Stimulated activated CD4-positive, alpha-beta T cell treated with anti-CD3 and anti-CD28 coated beads, TNF-alpha, amount 100 ng/mL, for 48 hours (primary cell): ENCODE data around the gene PRICKLE3.
"Not testable (repeated sequence)": the region's sequence is repeated elsewhere in the genome, so short reads cannot be mapped to it uniquely, and the experiment has no call there.

Source experiments
- DNase-seq, 3 donors: peaks; one replicate each; pipeline ENCODE4 v3.0.0-alpha.2; 2020; ENCODE audit warnings: low read depth in 3 of 3

Gene PRICKLE3

GRCh38 chrX:49183701-49184281, 2.4 kb downstream of the PRICKLE3 start:
- no peak for DNase-seq

- no peak for DNase-seq
These were observed 6.8 kb downstream of the PRICKLE3 start for GRCh38 chrX:49179358-49179757.

DNA sequence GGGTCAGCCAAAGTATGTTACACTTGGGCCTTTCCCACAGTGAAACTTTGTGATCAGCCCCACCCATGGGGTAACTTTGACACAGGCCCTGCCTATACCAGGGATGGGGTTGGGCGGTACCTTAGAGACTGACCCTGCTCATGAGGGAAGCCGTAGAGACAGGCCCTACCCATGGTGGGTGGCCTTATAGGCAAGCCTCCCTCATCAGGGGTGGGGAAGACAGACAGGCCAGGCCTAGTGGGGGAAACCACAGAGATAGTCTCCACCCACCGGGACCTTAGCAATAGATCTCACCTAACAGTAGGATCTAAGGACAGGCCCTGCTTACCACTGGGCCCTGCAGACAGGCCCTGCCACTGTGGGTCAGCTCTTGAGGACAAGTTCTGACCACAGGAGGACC, 7.6 kb downstream of the PRICKLE3 start:
- no peak for DNase-seq

DNA sequence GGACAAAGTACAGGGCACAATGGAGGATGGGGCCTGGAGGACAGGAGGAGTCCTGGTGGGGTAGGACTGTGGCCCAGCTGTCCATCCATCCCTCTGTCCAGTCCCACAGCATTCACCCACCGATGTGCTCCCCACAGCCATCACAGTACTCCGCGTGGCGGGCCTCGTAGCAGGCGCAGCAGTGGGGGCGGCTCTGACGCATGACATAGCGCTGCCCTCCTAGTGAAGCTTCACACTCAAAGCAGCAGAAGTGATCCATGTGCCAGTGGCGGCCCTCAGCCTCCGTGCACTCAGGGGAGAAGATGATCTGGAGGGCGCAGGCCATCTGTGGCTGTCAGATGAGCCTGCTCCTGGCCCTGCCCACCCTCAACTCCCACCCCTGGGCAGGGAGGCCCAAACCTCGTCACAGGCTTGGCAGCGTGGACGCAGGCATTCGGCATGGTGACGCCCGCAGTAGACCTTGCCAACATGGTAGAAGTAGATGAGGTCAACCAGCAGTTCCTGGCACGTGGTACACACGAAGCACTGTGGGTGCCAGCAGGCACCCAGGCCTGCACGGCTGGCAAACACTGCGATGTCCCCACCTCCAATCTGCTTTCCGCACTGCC, 8.2 kb downstream of the PRICKLE3 start:
- no peak for DNase-seq

DNA sequence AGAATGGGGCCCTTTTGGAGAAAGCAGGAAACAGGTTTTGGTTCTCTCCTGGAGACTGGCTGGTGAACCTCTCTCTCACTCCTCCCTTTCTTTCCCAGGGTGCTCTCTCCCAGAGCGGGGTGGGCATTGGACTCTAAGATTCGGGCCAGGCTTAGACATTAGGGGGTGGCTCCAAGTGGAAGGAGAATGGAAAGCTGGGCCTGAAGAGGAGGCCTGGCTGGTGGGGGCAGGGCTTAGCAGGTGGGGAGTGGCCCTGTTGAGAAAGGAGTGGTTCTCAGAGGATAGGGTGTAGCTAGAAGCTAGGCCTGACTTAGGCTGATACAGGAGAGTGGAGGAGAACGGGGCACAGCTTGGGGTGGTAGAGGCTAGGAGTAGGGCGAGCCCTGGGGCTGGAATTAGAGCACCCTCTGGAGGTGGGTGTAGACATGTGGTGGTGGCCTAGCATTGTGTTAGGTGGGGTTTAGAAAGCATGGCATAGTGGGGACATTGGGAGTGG, 8.8 kb downstream of the PRICKLE3 start:
- no peak for DNase-seq

DNA sequence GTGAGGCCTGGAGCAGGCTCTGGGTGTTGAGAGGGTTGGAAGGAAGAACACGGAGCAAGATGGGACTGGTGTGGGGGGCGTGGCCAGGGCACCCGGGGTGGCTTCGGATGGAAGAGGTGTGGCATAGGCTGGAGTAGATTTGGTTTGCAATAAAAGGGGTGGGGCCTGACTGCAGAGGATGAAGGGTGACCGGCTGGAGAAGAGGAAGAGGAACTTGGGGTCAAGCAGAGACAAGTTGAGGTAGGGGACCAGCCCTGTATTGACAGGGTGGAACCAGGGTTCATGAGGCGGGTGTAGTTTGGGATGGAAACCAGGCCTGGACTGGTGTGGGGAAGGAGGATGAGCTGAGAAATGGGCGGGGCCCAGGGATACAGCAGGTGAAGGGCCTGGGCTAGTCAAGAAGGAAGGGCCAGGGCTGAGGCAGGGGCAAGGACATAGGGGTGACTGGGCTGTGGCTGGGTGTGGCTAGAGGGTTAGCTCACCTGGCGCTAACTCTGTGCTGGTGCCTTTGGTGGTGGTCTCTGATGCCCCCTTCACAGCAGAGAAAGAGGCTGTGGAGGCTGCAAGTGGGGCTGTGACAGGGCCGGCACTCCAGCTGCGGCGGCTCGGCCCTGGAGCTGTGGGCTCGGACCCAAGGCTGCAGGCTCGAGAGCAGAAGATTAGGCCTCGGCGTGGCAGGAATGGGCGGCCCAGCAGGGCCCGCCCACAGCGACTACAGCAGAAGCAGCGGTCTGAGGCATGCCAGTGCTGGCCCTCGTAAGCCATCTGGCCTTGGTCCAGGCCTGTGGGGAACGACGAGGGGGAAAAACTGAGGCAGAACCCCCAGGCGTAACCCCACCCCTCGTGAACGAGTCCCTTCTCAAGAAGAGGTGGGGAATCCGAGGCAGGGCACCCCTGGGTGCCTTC, 9.5 kb downstream of the PRICKLE3 start:
- no peak for DNase-seq

- DNase-seq: no peak
These were observed 10.5 kb downstream of the PRICKLE3 start for GRCh38 chrX:49175435-49176274.

DNA sequence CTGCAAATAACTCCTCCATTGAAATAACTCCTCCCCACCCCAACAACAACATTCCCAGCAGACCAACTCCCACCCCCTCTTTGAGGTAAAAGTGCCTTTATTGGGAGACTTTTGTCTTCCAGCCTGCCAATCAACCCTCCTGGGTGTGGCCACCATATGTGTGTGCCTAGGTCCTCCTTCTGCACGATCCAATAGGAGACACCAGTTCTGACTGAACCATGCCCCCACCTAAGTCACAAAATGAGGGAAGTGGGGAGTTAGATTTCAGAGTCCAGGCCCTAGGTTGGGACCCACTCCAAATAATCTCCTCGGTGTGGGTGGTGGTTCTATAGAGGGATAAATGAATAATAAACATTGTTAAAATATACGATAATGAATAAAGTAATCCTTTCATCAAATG, 11.4 kb downstream of the PRICKLE3 start:
- DNase-seq: no peak

GRCh38 chrX:49173544-49173943, 12.6 kb downstream of the PRICKLE3 start:
- not testable (repeated sequence) for DNase-seq

DNA sequence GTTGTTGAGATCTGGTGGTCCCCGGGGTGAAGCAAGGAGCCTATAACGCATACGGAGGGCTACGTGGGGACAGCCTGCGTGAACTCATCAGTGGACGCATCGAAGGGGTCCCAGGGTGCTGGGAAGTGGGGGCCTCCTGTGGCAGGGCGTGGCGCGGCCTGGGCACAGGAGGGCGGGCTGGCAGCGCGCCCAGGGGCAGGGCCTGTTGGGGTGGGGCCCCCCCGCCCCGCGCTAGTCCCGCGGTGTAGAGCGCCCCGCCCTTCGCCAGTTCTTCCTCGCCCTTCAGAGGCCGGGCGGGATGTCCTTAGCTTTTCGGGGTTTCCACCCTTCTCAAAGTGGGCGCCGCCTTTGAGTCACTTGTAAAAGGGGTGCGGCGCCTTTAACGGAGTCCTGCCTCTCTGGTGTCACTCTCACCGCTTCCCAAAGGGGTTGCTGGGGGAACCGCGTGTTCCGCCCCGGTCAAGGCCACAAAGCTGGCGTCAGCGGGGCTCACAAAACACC, 13.8 kb downstream of the PRICKLE3 start:
- DNase-seq: peak in 2 of 3 donors; percentile 55 to 60

DNA sequence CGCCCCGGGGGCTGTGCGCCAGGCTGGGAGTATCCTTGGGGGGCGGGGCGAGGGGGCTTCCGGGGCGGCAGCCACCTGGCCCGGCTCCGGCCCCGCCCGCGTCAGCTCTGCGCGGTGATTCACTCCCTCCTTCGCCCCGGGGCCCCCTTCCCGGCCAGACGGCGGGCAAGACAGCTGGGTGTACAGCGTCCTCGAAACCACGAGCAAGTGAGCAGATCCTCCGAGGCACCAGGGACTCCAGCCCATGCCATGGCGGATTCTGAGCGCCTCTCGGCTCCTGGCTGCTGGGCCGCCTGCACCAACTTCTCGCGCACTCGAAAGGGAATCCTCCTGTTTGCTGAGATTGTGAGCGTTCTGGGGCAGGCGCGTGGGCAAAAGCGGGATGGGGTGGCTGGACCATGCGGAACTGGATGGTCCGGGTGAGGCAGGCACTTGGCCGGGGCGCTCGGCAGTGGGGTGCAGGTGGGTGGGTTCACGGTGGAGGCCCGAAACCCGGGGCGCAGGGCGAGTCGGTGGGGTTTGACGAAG, 14.4 kb downstream of the PRICKLE3 start, which contains the start of gene PLP2:
Gene PLP2, plus strand, starts transcription at position 147 of the 528 bp plus-strand sequence. Its CDS starts 103 bp downstream, at position 250.
- peak in 2 of 3 donors; percentile 65 to 69 for DNase-seq

GRCh38 chrX:49167740-49168108, 18.4 kb downstream of the PRICKLE3 start:
- DNase-seq: no peak

DNA sequence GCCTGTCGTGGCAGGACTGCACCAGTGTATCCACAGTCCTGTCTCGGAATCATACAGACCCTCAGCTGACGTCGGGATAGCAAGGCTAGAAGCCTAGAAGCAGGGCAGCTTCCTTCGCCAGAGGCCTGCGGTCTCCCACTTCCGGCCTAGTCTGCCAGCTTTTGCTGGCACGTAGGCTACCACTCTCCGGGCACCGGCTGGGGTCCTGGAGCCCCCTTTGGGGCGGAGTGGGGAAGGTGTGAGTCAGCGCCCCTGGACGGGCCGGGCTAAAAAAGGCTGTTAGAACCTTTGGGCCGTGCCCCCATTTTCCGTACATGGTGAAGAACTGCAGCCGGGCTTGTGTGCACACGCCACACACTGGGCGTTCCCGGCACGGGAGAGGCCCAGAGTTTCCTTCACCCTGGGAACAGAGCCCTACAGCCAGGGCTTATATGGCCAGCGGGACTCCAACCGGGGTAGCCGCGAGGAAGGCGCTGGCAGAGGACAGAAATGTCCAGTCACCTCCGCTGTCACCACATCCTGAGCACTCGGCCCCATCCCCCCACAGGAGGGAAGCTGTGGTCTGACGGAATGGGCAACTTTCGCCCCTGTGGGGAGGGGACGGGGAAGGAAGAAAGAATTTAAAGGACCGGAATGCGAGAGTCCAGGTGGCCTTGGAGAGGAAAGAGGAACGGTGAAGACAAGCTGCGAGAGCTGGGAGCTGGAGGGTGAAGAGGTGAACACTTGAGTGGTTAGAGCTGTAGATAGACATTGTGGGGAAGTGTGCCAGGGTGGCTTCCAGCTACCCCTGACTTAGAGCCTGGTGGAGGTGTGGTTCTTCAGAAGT, 19.0 kb downstream of the PRICKLE3 start:
- DNase-seq: peak in 1 of 3 donors; percentile 44

DNA sequence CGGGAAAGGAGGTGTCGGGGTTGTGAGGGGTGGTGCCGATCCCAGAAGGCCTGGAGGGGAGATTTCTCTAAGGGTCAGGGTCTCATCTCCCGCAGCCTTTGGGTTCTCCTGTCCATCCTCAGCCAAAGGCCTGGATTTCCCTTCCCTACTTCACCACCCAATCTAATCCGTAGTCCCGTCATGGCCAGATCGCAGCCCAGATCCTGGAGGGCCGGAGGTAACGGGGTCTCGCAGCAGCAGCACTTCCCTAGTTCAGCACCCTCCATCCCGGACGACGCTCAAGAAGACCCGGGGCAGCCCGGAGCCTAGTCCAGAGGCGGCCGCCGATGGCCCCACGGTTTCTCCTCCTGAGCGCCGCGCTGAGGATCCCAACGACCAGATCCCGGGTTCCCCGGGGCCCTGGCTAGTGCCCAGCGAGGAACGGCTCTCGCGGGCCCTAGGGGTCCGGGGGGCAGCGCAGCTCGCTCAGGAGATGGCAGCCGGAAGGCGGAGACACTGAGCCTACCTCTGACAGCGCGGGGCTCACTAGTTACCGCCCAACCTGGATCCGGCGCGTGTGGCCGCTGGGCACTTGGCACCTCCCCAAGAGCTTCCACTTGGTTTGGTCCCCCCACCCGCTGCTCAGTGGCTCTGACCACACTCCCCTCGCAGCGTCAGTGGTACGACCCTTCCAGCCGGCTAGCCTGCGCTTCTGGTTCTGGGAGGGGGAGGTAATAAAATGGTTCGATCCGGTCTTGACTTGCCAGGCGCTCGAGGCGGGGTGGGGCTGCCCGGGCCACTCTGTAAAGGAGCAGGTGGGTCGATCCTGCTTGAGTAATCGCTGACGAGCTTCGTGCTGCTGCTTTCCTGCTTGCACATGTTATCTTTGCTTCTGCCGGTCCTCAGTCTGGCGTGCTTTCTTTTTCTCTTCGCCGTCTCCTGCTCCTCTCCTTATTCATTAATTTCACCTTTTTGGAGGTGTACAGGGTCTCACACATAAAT, 20.0 kb downstream of the PRICKLE3 start:
- peak in 2 of 3 donors; percentile 54 to 67 for DNase-seq

- no peak for DNase-seq
These were observed 21.4 kb downstream of the PRICKLE3 start for GRCh38 chrX:49164589-49165360.

DNA sequence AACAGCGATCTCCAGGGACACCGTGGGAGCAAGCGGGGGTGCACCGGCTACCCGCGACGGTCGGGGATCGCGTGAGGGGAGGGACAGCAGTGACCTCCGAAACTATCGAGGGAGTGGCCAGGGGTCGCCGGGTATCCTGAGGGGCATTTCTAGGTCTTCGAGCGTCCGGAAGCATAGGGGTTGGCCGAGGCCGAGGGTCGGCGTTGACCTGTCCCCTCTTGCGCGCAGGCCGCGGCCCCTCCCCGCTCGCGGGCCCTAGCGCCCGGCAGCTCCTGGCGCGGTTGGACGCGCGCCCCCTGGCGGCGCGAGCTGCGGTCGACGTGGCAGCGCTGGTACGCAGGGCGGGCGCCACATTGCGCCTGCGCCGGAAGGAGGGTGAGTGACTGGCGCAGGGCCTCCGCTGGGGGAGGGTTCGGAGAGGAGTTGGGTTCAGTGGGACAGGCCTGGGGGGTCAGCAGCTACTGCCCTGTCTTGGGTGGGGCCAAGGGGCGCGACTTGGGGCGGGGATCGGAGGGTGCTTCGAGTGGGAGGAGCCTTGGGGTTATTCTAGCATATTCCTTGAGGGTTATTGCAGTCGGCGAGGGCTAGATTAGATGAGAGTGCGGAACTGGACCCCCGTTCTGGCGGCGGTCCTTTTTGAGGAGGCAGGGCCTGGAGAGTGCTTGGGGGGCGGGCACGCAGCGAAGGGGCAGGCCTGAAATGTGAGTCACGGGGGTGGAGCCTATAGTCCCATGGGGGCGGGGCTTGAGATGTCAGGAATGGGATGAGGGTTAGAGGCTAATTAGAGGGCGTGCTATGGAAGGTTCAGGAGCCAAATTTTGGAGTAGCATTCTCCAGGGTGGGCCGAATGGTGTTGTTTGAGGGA, 22.4 kb downstream of the PRICKLE3 start:
- DNase-seq: peak; percentile 53 to 56 (median 53)

DNA sequence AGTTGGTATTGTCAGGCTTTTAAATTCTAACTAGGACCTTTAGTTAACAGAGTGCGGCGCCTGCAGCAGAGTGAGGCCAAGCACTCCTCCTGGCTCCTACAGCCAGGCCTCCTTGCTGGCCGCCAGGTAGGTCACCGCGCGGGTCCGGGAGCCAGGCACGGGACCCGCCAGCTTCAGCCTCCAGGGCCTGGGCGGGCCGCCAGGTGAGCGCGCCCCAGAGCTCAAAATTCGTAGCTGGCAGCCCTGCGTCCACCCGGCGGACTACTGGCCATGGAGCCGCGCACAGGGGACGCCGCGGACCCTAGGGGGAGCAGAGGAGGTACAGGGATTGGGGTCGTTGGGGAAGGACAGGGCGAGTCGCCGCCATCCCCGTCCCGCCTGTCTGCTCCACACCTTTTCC, 23.6 kb downstream of the PRICKLE3 start, which contains the start of gene MAGIX:
Gene MAGIX, plus strand, starts transcription at position 139 of the 400 bp plus-strand sequence. Its CDS starts 132 bp downstream, at position 271.
- no peak for DNase-seq
